HG03342 (cell line): ENCODE results near the gene CAP2.
"Not testable (repeated sequence)": the region's sequence is repeated elsewhere in the genome, so short reads cannot be mapped to it uniquely, and the experiment has no call there.

ENCODE experiments used
- ATAC-seq: cut with Tn5 transposase; IDR thresholded peaks from one replicate; pipeline ENCODE4 v1.9.1; 2021; ENCODE audit warnings: mild to moderate bottlenecking, moderate library complexity; ENCODE audit not compliant: unreplicated experiment

CAP2 gene

DNA sequence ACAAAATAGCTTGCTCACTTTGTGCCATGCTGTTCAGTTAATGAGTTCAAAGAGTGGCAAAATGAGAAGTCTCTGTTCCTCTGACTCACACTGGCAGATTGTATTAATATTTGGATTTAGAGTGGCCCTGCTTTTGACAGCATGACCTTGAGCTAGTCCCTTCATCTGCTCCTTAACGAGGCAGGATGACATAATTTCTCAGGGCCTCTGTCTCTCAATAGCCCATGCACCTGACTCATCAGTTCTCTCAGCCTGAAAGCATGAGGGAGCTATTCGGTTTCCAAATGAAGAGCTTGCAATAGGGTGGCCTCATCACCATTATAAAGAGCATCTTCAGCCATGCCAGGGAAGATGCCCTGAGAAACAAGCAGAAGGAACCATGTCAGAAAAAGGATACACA is 38.2 kb downstream of the CAP2 start:
- no peak for ATAC-seq

DNA sequence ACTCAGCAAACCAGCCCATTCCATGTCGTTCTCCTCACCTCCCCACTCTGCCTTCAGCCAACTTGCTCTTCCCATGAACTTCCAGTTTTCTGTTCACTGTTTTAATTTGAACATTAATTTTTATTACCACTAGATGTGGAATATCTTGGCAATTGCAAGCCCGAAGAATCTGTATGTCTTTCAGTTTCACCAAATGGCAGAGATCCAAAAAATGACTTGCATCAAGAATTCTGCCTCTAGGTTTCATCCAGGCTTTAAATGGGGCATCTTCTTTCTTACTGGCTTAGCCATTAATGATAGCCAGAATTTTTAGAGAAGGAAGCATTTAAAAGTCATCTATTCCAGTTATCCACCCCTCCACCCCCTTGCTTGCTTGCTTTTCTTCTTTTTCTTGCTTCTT is 39.0 kb downstream of the CAP2 start:
- no peak for ATAC-seq

DNA sequence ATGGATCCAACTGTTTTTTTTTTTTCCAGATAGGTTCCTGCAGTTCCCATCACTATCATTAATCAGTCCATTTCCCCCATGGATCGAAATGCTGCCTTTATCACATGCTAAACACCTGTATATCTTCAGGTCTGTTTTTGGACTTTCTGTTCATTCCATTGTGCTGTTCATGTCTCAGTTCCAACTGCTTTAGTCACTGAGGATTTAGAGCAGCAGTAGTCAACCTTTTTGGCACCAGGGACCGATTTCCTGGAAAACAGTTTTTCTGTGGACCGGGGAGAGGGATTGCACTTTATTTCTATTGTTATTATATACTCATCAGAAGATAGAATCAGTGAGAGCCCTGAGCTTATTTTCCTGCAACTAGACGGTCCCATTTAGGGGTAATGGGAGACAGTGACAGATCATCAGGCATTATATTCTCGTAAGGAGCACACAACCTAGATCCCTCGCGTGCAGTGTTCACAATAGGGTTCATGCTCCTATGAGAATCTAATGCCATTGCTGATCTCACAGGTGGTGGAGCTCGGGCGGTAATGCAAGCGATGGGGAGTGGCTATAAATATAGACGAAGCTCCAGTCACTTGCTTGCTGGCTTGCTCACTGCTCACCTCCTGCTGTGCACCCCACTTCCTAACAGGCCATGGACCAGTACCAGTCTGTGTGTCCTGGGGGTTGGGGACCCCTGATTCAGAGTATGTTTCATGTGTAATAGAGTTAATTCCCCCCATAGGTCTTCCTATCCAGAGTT is 46.0 kb downstream of the CAP2 start:
- ATAC-seq, result no peak

DNA sequence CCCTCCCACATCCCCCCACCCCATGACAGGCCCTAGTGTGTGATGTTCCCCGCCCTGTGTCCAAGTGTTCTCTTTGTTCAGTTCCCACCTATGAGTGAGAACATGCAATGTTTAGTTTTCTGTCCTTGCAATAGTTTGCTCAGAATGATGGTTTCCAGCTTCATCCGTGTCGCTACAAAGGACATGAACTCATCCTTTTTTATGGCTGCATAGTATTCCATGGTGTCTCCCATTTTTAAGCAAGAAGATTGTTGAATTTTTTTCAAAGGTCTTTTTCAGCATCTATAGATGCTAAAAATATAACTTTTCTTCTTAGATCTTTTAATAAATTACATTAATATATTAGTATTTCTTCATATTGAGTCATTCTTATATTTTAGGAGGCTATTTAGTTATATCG is 47.4 kb downstream of the CAP2 start:
- ATAC-seq, result not testable (repeated sequence)

DNA sequence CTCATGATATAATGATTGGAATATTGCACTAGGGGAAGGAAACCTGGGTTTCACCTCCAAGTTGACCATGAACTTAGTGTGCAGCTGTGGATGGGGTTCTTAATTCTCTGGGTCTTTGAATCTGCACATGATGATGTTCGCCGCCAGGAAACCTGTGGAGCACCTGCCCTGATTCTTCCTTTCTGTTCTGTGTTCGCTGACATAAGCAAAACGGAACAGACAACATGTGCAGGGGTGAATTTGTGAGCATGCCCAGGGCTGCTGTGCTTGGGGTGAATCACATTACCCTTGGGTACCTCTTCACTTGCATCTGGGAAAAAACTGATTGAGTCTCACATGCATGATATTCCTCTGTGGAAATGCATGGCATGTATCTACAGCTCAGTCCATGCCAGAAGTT is 48.8 kb downstream of the CAP2 start:
- ATAC-seq, result no peak

DNA sequence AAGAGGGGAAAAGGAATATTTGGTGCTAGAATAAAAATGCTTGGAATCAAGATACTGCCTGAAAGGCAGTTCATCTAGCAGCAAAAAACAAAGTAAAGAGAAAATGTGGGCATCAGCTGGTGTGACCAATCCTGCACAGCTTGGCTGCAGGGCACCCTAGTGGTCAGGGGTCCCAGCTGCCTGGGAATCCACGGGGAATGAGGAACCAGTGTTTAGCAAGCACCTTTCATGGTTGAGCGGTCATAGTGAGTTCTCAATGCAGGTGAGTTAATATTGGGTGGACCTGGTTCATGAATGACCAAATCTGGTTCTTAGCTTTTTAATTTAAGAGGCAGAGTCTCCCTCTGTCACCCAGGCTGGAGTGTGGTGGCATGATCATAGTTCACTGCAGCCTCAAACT is 53.3 kb downstream of the CAP2 start:
- peak; percentile 33 for ATAC-seq

DNA sequence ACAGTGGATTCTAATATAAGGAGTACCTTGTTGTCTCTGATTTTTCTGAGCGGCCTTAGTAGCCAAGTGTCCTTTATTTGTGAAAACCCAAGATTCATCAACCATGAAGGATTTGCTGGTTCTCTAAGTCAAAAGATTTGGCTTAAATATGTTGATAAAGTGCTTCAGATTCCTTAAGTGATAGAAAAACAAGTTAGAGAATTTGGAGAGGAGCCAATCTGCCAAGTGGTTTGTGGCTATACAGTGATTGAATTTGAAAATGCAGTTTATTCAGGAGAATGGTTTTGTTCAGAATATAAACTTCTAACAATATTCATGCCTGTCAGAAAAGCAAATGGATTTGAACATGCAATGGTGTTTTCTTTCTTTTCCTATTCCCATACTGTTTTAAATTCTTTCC is 54.8 kb downstream of the CAP2 start:
- no peak for ATAC-seq

DNA sequence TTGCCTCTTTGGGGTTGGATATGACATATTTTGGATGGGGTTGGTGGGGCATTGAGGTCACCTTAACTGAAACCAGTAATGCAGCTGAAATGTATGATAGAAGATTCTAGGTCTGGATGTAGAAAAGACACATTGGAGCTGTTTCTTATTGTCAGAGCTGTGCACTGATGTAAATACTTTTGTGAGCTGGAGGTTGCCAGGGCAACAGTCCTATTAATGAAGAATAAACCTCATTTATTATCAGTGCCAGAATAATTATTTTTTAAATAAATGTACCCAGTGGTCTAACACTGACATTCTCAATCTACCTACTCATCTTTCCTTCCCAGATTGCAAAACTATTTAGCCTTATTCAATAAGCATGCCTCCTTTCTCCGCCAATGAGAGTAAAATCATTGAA is 57.0 kb downstream of the CAP2 start:
- ATAC-seq, result no peak

DNA sequence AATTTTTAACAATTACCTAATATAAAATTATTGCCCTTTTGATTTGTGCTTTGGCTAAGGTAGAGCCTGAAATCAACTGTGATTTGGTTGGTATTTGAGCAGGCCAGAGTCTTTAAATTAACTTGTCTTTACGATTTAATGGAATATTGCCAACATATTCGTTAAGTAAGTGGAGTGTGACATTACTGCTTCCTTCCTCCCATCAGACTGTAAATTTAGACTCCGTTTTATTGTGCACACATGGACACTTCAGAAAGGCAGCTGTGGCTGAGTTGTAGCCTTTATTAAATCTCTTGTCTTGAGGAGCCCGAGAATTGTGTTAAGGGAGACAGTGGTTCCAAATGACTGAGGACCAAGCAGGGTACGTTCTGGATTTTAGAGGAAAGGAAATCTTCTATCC is 57.4 kb downstream of the CAP2 start:
- no peak for ATAC-seq

DNA sequence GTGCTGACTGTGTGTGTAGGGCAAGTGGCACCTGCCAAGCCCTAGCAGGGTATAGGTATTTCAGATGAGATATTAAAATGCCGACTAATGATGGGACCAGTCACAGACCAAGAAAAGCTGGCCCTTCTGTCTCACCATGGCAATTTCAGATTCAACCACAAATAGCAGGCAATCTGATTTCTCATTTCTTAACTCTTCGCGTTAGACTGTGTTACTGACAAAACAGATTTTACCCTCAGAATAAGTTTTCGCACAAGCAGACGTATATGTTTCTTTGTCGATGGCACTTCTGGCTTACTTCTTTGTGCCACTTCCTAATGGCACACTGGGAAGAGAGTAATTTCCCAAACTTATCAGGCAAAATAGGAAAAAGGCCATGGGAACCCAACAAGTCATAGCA is 58.7 kb downstream of the CAP2 start:
- ATAC-seq, result no peak

DNA sequence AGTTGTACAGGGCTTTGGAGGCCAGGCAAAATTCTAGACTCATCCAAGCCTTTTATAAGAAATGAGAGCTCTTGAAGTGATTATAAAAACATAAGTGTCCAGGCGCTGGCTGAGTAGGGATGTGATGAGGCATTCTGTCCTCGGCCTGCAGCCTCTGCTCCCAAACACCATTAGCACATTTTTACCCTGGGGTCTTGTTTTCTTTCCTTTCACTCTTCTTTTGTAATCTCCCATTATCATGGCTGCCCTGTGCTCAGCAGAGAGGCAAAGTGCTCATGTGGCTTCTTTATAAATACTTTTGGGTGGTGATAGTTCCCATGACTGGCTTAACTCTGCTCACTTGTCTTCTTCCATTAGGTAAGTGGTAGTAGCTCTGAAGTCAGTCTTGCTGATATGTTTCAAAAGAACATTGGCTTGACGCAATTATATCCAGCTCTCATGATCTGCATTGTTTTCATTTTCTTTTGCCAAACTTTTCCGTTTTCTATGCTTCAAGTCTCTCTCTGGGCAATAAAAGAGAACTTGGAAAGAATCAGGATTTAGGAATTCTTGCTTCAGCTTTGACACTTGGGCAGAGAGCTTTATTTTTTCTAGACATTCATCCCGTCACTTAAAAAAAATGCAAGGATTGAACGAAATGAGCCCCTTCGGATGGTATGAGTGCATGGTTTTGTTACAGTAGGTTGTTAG is 61.1 kb downstream of the CAP2 start:
- ATAC-seq, result no peak

DNA sequence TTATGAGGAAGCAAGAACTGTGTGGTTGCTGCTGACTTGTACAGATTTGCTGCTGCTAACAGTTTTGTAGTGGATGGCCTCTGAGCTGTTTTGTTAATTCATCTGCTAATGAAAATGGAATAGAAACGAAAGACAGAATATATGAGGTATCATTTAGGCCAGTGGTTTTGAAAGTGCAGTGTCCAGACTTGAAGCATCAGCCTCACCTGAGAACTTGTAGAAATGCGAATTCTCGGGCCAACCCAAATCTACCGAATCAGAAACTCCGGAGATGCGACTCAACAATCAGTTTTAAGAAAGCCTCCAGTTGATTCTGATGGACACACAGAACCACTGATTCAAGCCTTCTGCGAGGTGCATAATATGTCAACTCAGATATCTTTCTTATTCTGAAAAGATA is 62.5 kb downstream of the CAP2 start:
- ATAC-seq, result no peak

DNA sequence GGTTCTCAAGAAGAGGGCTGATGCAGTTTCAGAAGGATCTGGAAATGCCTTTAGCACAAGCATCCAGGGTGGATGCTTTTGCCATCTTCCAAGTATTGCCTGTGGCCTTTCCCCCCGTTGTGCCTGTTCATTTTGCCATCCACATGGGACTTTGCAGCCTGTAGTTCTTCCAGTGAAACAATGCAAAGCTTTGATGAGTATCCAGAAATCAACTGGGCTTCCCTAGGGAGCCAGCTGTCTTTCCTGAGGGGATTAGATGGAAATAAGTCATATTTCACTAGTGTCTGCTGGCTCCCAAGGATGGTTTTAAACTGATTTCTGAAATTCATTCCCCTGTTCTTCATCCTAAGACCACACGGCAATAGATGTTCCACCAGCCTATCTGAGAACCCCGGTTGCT is 63.3 kb downstream of the CAP2 start:
- ATAC-seq, result no peak

DNA sequence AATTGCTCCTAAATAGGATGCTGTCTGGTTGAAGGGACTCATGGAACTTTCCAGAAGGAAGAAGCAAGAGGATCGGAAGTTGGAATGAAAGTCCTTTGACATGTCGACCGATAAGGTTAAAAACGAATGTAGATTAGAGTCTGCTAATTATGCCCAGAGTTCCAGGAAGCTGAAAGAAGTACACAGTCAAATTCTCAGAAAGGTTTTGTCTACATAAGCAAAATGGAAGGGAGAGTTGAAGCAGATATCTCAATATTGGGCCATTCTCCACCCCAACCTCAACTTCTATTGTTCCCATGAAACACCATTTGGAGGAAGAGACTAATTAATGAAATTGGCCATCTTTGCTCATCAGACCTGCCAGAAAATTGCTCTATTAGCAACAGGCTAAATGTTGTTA is 64.0 kb downstream of the CAP2 start:
- ATAC-seq, result no peak

DNA sequence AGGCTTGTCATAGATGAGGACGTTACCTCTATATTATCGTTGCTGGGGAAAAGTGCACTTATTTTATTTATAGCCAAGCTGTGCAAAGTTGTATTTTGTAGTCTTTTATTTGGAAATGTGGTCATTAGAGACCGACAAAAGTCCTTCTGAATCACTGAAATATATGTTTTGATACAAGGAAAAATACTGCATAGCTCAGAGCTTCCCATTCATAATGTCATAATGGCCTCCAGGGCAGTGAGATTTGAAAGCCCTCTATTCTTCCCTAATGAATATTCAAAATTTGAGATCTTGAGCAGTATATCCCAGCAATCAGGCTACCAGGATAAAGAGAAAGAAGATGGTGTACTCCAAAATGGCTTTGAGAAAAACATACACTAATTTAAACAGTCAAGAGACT is 64.6 kb downstream of the CAP2 start:
- ATAC-seq, result no peak

DNA sequence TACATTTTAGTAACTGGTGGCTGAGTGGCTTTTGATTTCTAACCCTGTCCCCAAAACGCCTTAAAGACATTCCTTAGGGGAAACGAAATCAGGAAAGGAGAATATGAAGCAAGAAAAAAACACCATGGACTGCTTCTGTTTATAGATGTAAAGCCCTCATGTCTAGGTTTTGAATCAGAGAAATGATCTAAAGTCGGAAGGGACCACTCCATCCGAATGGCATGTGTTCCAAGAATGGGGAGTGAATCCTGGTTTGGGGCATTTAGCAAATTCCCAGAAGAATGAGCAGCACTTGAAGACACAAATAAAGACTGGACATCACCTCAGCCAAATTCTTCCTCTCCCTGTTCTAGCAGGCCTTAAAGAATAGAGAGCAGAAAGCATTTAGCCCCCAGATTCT is 65.6 kb downstream of the CAP2 start:
- no peak for ATAC-seq

DNA sequence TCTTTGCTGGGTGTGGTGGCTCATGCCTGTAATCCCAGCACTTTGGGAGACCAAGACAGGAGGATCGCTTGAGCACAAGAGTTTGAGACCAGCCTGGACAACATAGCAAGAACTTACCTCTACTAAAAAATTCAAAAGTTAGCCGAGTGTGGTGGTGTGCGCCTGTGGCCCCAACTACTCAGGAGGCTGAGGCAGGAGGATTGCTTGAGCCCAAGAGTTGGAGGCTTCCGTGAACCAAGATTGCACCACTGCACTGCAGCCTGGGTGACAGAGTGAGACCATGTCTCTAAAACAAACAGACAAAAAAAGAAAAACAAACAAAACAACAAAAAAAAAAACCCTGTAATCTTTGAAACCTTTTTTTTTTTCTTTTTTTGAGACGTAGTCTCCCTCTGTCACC is 67.5 kb downstream of the CAP2 start:
- ATAC-seq, result no peak

DNA sequence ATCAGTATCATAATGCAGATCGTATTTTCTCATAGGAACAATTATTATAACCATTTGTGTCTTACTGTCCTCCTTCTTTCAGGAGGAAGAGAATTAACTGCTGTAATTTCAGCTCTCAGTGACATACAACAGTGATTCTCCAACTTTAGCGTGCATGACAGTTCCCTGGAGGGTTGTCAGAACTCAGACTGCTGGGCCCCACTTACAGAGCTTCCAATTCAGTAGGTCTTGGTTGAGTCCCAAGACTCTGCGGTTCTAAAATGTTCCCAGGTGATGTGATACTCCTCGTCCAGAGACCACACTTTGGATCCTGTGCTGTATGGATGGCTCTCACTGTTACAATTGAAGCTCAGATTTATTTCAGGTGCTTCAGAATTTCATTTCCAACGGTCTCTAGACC is 72.8 kb downstream of the CAP2 start:
- no peak for ATAC-seq

DNA sequence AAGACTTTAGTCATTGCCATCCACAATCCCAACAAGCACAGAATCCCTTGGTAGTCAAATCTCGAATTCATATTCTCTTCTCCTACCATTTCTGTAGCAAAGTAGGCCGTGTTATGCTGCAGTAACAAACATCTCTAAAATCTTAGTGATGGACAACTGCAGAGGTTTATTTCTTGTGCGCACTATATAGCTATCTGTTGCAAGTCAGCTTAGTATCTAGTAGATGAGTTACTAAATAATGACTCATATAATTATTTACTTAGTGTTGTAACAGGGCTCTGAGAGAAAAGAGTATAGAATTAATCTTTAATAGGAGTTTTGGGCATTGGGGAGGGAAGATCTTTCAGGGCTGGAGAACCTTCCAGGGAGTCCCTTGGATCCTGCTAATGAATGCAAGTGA is 73.3 kb downstream of the CAP2 start:
- ATAC-seq, result no peak

DNA sequence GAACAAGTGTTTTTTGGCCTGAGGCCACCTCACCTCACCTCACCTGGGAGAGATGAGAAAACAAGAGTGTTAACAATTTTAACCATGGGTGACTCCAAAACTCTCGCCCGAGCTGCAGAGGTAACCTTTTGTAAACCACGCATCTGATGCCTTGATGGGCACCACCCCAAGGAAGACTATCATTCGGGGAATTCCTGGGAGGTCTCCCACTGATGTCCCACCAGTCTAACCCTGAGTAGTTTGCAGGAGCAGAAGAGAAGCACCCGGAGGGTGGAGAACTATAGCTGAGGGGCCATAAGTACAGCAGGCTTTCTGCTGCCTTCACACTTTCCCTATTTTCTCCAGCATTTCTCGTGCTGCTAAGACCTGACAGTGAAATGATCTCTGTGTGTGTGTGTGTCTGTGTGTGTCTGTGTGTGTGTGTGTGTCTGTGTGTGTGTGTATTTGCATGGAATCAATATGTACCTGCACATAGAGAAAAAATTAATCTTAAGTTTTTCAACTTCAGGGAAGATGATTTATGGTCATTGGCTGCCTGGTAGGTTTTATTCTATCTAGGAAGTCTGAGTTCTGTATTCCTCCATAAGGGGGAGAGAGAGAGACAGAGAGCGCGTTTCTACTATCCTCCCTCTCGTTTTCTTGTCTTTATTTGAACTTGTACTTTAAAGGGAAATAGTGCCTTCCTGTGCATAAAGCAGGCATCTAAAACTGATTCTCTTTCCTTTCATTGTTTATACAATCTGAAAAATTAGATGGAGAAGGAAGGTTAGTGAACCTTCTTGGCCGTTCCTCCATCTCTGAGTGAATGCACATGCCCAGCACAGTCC is 75.8 kb downstream of the CAP2 start:
- ATAC-seq, result no peak

DNA sequence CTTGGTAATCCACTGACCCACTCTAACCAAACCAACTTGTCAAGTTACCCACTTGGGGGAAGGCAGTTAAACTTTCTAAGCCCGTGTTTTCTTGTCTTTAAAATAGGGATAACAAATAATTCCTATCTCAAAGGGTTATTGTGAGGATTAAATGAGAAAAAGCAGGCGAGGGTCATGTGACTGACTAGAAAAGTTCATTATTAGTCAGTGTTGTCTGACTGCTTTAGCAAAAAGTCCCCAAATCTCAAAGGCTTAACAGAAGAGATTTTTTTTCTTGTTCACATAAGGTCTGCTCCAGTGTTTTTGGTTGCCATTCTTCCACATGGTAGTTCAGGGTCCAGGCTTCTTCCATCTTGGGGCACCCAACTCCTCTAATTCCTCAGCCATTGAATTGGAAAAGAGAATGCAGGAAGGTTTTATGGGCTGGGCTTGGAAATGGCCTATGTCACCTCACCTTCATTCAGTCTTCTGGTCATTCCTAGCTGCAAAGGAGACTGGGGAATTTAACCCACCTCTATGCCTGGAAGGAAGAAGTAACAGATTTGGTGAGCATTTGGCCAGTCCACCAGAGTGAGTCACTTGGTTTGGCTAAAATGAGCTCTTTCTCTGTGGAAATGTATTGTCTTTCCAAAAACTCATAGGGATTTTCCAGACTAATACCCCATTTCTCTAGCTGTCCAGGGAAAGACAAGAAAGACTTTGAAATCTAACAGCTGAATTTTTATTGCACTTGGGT is 77.0 kb downstream of the CAP2 start:
- no peak for ATAC-seq
